Fibroblast of skin of left biceps (primary cell): ENCODE measurements around the gene SAP30L.

ENCODE experiments used
- DNase-seq, 2 experiments: peaks; one replicate each; pipeline ENCODE4 v3.0.0-alpha.2; 2013; ENCODE audit warnings: low read depth in 2 of 2

The SAP30L gene

GRCh38 chr5:154445422-154446194 is at the start of gene SAP30L:
Gene SAP30L, plus strand, starts transcription at chr5:154445997. Its CDS starts 608 bp downstream, at chr5:154446605.
- peak; percentile 82 for DNase-seq

GRCh38 chr5:154396128-154396527 is 49.7 kb upstream of the SAP30L start:
- no peak for DNase-seq

- DNase-seq = no peak
Measured at GRCh38 chr5:154397652-154398406, 48.0 kb upstream of the SAP30L start.

- DNase-seq = no peak
Measured at GRCh38 chr5:154400678-154401077, 45.1 kb upstream of the SAP30L start.

- no peak for DNase-seq
Measured at GRCh38 chr5:154401355-154401754, 44.4 kb upstream of the SAP30L start.

- no peak for DNase-seq
Measured at GRCh38 chr5:154401931-154402330, 43.9 kb upstream of the SAP30L start.

- no peak for DNase-seq
Measured at GRCh38 chr5:154402611-154403010, 43.2 kb upstream of the SAP30L start.

- DNase-seq = no peak
Measured at GRCh38 chr5:154403234-154403633, 42.6 kb upstream of the SAP30L start.

GRCh38 chr5:154403776-154404387 is 41.9 kb upstream of the SAP30L start:
- DNase-seq = no peak

- peak; percentile 32 to 37 for DNase-seq
Measured at GRCh38 chr5:154405078-154405792, 40.6 kb upstream of the SAP30L start.

GRCh38 chr5:154406231-154406630 is 39.6 kb upstream of the SAP30L start:
- no peak for DNase-seq

GRCh38 chr5:154406826-154407225 is 39.0 kb upstream of the SAP30L start:
- no peak for DNase-seq

GRCh38 chr5:154408811-154409210 is 37.0 kb upstream of the SAP30L start:
- no peak for DNase-seq

GRCh38 chr5:154409230-154409840 is 36.5 kb upstream of the SAP30L start:
- DNase-seq = no peak

GRCh38 chr5:154410008-154410407 is 35.8 kb upstream of the SAP30L start:
- no peak for DNase-seq

GRCh38 chr5:154410786-154411185 is 35.0 kb upstream of the SAP30L start:
- no peak for DNase-seq

GRCh38 chr5:154411338-154411737 is 34.5 kb upstream of the SAP30L start:
- no peak for DNase-seq

- no peak for DNase-seq
Measured at GRCh38 chr5:154412316-154412715, 33.5 kb upstream of the SAP30L start.

GRCh38 chr5:154412925-154413324 is 32.9 kb upstream of the SAP30L start:
- DNase-seq = no peak

GRCh38 chr5:154415114-154415513 is 30.7 kb upstream of the SAP30L start:
- no peak for DNase-seq

- DNase-seq = peak in 1 of 2 experiments; percentile 11
Measured at GRCh38 chr5:154418344-154418820, 27.4 kb upstream of the SAP30L start.
